Gastrocnemius medialis (tissue), 4 donors: ENCODE data around the gene ZMAT5. TPM values are rescaled to one million over a fixed set of nuclear protein-coding genes. Genes with fewer than 3 reads are reported as not detected.
"Not testable (repeated sequence)": the region's sequence is repeated elsewhere in the genome, so short reads cannot be mapped to it uniquely, and the experiment has no call there.

ENCODE experiments used
- ATAC-seq, 2 donors: fragments of 150-250 bp; one replicate each; pipeline ENCODE4 v1.9.1; 2016
- DNase-seq, 2 donors: peaks; one replicate each; pipeline ENCODE4 v3.0.0-alpha.2; 2019
- H3K27ac ChIP-seq, 4 donors: fragments of 200-600 bp; sonication (generic); 1 replicate in 1 of 4; 2 replicates in 3 of 4; pipeline ENCODE4 v1.5.1; 2016 to 2018; ENCODE audit warnings: mild to moderate bottlenecking in 2 of 4, moderate library complexity in 1 of 4
- H3K27me3 ChIP-seq, 3 donors: fragments of 200-600 bp; sonication (generic) in 2 of 3; 1 replicate in 1 of 3; 2 replicates in 2 of 3; pipeline versions ENCODE4 v1.5.1 to v1.6.0; 2016 to 2019; ENCODE audit warnings: mild to moderate bottlenecking in 1 of 3, moderate library complexity in 1 of 3
- H3K36me3 ChIP-seq, 2 donors: fragments of 200-600 bp; sonication (generic) in 1 of 2; one replicate each; pipeline ENCODE4 v1.5.1; 2017 to 2018
- H3K4me1 ChIP-seq, 2 donors: fragments of 200-600 bp; sonication (generic) in 1 of 2; one replicate each; pipeline ENCODE4 v1.5.1; 2016 to 2017; ENCODE audit warnings: mild to moderate bottlenecking in 2 of 2
- H3K4me3 ChIP-seq, 4 donors: fragments of 200-600 bp; sonication (generic) in 3 of 4; 1 replicate in 1 of 4; 2 replicates in 3 of 4; pipeline ENCODE4 v1.5.1; 2016 to 2019; ENCODE audit warnings: mild to moderate bottlenecking in 2 of 4
- H3K9me3 ChIP-seq, 3 donors: fragments of 200-600 bp; sonication (generic) in 2 of 3; 1 replicate in 1 of 3; 2 replicates in 2 of 3; pipeline ENCODE4 v1.5.1; 2016 to 2019
- POLR2A ChIP-seq, 2 donors: fragments of 450-650 bp; IDR thresholded peaks; one replicate each; pipeline ENCODE4 v1.6.1; 2017; ENCODE audit warnings: antibody characterized with exemption in 2 of 2, mild to moderate bottlenecking in 2 of 2, moderate library complexity in 2 of 2
- in situ Hi-C, 4 donors: fragments of 200-750 bp; cut with MboI; loops; one replicate each; pipeline versions ENCODE4 v1.15.0 to v1.8.0; 2017; ENCODE audit warnings: low sequenced_read_pairs in 4 of 4
- intact Hi-C: fragments of 100-400 bp; cut with DNase I; formaldehyde crosslinking; loops from one replicate; pipeline ENCODE4 v1.15.1; 2023; ENCODE audit warnings: low total_unique reads
- total RNA-seq, 4 donors: library from RNA; depleted of rRNA; stranded (reverse); fragments of >200 nt; gene quantifications; one replicate each; pipeline versions ENCODE4 v1.1.0 to v1.2.3, GENCODE V29; 2016
- TF ChIP-seq, protein P1 (sequence below), 5 experiments: fragments of 450-650 bp in 3 of 5; fragments of 200-600 bp in 2 of 5; sonication (generic) in 2 of 5; IDR thresholded peaks in 4 of 5; conservative IDR thresholded peaks in 1 of 5; 1 replicate in 4 of 5; 2 replicates in 1 of 5; pipeline ENCODE4 v1.5.1; 2016 to 2019; ENCODE audit warnings: antibody characterized with exemption in 5 of 5, mild to moderate bottlenecking in 3 of 5, moderate library complexity in 3 of 5

Gene ZMAT5
- total RNA-seq, 4 donors from 2014 or later, result 23.8 to 38.6 (median 33.8) TPM

DNA sequence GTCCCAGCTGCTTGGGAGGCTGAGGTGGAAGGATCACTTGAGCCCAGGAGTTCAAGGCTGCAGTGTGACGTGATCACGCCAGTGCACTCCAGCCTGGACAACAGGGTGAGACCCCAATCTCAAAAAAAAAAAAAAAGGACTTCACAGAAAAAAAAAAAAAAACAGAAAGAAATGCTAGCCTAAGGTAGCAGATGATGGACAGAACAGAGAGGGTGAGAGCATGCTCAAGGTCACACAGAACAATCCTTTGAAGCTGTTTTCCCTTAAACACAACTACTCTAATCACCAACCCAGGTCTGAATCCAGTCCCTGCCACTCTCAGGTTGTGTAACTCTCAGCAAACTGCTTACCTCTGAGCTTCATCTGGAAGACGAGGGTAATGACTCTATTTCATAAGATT lies 9.7 kb downstream of the ZMAT5 start:
- DNase-seq (no peak), ATAC-seq (no peak)
- no peaks in the 10 kb centered on the region for H3K9me3 ChIP-seq
- in situ Hi-C loops, result no loop called here
- H3K27me3 ChIP-seq, result no peaks in the 10 kb centered on the region
- TF ChIP-seq, protein P1, sequence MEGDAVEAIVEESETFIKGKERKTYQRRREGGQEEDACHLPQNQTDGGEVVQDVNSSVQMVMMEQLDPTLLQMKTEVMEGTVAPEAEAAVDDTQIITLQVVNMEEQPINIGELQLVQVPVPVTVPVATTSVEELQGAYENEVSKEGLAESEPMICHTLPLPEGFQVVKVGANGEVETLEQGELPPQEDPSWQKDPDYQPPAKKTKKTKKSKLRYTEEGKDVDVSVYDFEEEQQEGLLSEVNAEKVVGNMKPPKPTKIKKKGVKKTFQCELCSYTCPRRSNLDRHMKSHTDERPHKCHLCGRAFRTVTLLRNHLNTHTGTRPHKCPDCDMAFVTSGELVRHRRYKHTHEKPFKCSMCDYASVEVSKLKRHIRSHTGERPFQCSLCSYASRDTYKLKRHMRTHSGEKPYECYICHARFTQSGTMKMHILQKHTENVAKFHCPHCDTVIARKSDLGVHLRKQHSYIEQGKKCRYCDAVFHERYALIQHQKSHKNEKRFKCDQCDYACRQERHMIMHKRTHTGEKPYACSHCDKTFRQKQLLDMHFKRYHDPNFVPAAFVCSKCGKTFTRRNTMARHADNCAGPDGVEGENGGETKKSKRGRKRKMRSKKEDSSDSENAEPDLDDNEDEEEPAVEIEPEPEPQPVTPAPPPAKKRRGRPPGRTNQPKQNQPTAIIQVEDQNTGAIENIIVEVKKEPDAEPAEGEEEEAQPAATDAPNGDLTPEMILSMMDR (IDR thresholded peaks at IDR 0.05 in 4 of 5, conservative IDR thresholded peaks at IDR 0.05 in 1 of 5), result no peak
- no peak for TF ChIP-seq POLR2A (IDR thresholded peaks at IDR 0.05)
- H3K4me1 ChIP-seq, result peaks cover 45% of the 10 kb centered on the region in 2 donors
- H3K36me3 ChIP-seq, result no peaks in the 10 kb centered on the region
- H3K27ac ChIP-seq, result peak overlapping the region in 1 of 4 donors; percentile 81
- no peak overlapping the region for H3K4me3 ChIP-seq
- intact Hi-C loops, result no loop called here

DNA sequence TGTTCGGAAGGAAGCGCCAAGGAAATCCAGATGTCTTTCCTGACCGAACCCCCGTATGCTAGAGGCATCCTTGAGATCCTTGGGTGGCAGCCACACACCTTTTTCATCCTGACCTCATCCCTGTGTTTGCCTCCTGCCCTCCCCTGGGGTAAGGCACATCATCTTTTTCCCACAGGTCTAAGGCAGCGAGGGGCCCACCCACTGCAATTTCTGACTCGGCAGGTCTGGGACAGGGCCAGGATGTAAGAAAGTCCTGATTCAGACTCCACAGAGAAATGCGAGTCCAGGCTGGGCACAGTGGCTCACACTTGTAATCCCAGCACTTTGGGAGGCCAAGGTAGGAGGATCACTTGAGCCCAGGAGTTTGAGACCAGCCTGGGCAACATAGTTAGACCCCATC lies 10.5 kb downstream of the ZMAT5 start:
- Histone ChIP-seq H3K27me3 (no peaks in the 10 kb centered on the region), H3K4me1 (peaks cover 45% of the 10 kb centered on the region in 2 donors), H3K9me3 (no peaks in the 10 kb centered on the region), H3K36me3 (no peaks in the 10 kb centered on the region), H3K27ac (peak overlapping the region; percentile 62 to 74 (median 66)), H3K4me3 (no peak overlapping the region)
- in situ Hi-C loops, result no loop called here
- DNase-seq (no peak), ATAC-seq (no peak)
- intact Hi-C loops, result no loop called here
- TF ChIP-seq POLR2A (IDR thresholded peaks at IDR 0.05), result no peak
- TF ChIP-seq, protein P1 (IDR thresholded peaks at IDR 0.05 in 4 of 5, conservative IDR thresholded peaks at IDR 0.05 in 1 of 5), result no peak

DNA sequence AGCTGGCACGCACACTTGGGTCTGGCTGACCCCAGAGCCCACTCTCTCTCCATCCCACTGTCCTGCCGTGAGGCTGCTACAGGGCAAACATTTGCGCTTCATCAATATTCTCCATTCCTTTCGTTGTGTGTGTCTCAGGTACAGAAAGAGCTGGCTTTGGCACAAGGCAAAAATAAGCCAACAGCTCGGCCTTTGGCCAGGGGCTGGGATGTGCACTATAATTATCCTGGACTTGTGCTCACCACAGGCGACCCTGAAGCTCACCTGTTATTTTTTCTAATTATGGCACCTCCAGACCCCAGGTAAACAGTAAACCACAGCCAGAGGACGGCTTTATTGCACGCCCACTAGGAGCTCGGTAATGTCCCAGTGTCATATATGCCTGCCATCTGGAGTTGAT lies 10.9 kb downstream of the ZMAT5 start:
- Histone ChIP-seq H3K4me1 (peaks cover 45% of the 10 kb centered on the region in 2 donors), H3K36me3 (no peaks in the 10 kb centered on the region), H3K27me3 (no peaks in the 10 kb centered on the region), H3K4me3 (no peak overlapping the region), H3K27ac (peak overlapping the region; percentile 62 to 74 (median 66)), H3K9me3 (no peaks in the 10 kb centered on the region)
- peak; percentile 31 to 57 for DNase-seq
- no peak for TF ChIP-seq POLR2A (IDR thresholded peaks at IDR 0.05)
- TF ChIP-seq, protein P1 (IDR thresholded peaks at IDR 0.05 in 4 of 5, conservative IDR thresholded peaks at IDR 0.05 in 1 of 5), result no peak
- peak; percentile 39 to 68 for ATAC-seq
- in situ Hi-C loops (no loop called here), intact Hi-C loops (no loop called here)

DNA sequence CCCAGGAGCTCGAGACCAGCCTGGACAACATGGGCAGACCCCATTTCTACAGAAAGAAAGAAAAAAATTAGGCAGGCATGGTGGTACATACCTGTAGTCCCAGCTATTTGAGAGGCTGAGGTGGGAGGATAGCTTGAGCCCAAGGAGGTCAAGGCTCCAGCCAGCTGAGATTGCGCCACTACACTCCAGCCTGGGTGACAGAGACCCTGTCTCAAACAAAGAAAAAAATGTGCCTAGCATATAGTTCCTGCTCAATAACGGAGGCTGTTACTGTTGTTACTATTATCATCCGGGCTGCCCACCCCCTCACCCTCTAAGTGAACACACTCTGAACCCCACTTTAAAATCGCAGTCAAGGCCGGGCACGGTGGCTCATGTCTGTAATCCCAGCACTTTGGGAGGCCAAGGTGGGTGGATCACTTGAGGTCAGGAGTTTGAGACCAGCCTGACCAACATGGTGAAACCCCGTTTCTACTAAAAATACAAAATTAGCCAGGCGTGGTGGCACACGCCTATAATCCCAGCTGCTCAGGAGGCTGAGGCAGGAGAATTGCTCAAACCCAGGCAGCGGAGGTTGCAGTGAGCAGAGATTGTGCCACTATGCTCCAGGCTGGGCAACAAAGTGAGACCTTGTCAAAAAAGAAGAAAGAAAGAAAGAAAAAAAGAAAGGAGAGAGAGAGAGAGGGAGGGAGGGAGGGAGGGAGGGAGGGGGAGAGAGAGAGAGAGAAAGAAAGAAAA lies 12.0 kb downstream of the ZMAT5 start:
- H3K4me3 ChIP-seq, H3K36me3 ChIP-seq, ATAC-seq, H3K27me3 ChIP-seq, intact Hi-C loops, DNase-seq, in situ Hi-C loops, H3K9me3 ChIP-seq: not testable (repeated sequence)
- H3K27ac ChIP-seq, result peak overlapping the region; percentile 63 to 69 (median 64)
- peaks cover 43 to 44% of the 10 kb centered on the region in 2 donors for H3K4me1 ChIP-seq

DNA sequence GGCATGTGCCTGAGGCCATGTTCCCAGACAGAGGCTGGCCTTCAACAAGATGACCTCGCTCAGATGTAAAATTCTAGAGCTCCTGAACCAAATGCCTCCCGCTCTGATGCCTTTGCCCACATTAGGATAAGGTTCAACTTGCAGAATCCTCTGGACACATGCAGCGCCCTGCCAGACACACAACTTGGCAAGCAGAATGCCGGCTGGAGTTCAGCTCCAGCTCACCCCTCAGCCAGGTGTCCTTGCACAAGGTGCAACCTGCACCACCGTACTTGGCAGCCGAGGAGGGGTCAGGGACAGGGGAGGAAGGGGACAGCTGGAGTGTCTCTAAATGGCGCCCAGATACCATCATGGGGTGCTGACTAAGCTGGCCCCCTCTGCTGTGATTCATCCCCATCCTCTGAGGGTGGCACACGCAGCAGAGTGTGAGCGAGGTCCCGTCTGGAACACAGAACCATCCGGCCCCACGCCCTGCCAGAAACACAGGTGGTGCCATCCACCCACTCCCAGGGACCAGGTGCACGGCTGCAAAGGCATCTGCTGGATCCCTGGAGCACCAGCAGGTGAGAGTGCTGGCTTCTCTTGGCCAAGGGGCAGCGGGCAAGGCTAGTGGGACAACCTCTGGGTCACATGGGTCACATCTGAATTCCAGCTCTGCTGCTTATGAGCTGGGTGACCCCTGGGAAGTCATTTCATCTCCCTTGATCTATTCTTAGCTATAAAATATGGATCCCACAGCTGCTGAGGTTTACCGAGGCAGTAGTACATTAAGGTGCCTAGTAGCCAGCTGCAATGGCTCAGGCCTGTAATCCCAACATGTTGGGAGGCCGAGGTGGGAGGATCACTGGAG lies 12.8 kb downstream of the ZMAT5 start:
- Histone ChIP-seq H3K9me3 (no peaks in the 10 kb centered on the region), H3K4me3 (no peak overlapping the region), H3K27ac (peak overlapping the region; percentile 63 to 69 (median 64)), H3K36me3 (no peaks in the 10 kb centered on the region), H3K4me1 (peaks cover 35 to 36% of the 10 kb centered on the region in 2 donors), H3K27me3 (no peaks in the 10 kb centered on the region)
- intact Hi-C loops (no loop called here), in situ Hi-C loops (no loop called here)
- ATAC-seq (peak in 1 of 2 donors; percentile 40), DNase-seq (peak in 1 of 2 donors; percentile 64)
- no peak for TF ChIP-seq POLR2A (IDR thresholded peaks at IDR 0.05)
- TF ChIP-seq, protein P1 (IDR thresholded peaks at IDR 0.05 in 4 of 5, conservative IDR thresholded peaks at IDR 0.05 in 1 of 5), result no peak
